ENCODE measurements around the gene ATP6V1E1.

DNA sequence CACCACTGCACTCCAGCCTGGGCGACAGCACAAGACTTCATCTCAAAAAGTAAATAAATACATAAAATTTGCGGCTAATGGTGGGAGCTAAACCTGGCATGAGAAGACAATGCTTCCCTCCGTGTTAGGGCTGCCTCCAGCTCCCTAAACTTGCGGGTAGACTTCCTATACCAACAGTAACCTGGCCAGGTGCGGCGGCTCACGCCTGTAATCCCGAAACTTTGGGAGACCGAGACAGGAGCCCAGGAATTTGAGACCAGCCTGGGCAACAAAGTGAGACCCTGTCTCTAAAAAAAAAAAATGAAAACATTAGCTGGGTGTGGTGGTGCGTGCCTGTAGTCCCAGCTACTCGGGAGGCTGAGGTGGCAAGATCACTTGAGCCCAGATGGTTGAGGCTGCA, 39.9 kb downstream of the ATP6V1E1 start:
- TF ChIP-seq KAT2B (IDR thresholded peaks at IDR 0.05; ENCODE audit: low read depth, low read length) = no peak
- no peak for TF ChIP-seq GATA2 (CRISPR knock-in tag; IDR thresholded peaks at IDR 0.05)
- TF ChIP-seq TAF1 (IDR thresholded peaks at IDR 0.05; ENCODE audit: control insufficient read depth, extremely low read depth, insufficient read depth, low read length, severe bottlenecking) = no peak
